Natural killer cell (primary cell): ENCODE measurements around the gene EXOC4. TPM values are rescaled to one million over a fixed set of nuclear protein-coding genes. Genes with fewer than 3 reads are reported as not detected.

Source experiments
- ATAC-seq, 3 donors: fragments of 150-1000 bp in 2 of 3; fragments of 200-7000 bp in 1 of 3; cut with Tn5 transposase; 1 replicate in 1 of 3; 2 replicates in 2 of 3; pipeline ENCODE4 v1.10.0; 2021; ENCODE audit warnings: mild to moderate bottlenecking in 2 of 3, moderate library complexity in 2 of 3
- DNase-seq, 2 donors: peaks; one replicate each; pipeline versions ENCODE4 v3.0.0 to v3.0.0-alpha.2; 2013 to 2021; ENCODE audit warnings: mixed read lengths in 1 of 2
- H3K27ac ChIP-seq: one replicate; pipeline ENCODE4 v1.5.1; 2013; ENCODE audit warnings: mild to moderate bottlenecking, low read length
- H3K27me3 ChIP-seq: one replicate; pipeline ENCODE4 v1.6.1; 2013; ENCODE audit warnings: low read length; ENCODE audit not compliant: control insufficient read depth, insufficient read depth
- H3K36me3 ChIP-seq: one replicate; pipeline ENCODE4 v1.6.1; 2013; ENCODE audit warnings: low read length; ENCODE audit not compliant: control insufficient read depth, insufficient read depth
- H3K4me1 ChIP-seq: one replicate; pipeline ENCODE4 v1.6.1; 2013; ENCODE audit warnings: low read length; ENCODE audit not compliant: control insufficient read depth, insufficient read depth
- H3K4me3 ChIP-seq: one replicate; pipeline ENCODE4 v1.5.1; 2013; ENCODE audit warnings: low read length
- H3K9me3 ChIP-seq: one replicate; pipeline ENCODE4 v1.6.1; 2013; ENCODE audit warnings: low read length; ENCODE audit not compliant: control insufficient read depth, insufficient read depth
- H3K27ac Mint-ChIP-seq, 2 donors: one replicate each; pipeline ENCODE4 v1.8.0; 2022; ENCODE audit warnings: mild to moderate bottlenecking in 2 of 2, mixed read lengths in 2 of 2, moderate library complexity in 1 of 2
- H3K27me3 Mint-ChIP-seq, 2 donors: one replicate each; pipeline ENCODE4 v1.8.0; 2022; ENCODE audit warnings: low read depth in 2 of 2, mixed read lengths in 2 of 2
- H3K36me3 Mint-ChIP-seq: one replicate; pipeline ENCODE4 v1.8.0; 2022; ENCODE audit warnings: mixed read lengths
- H3K4me1 Mint-ChIP-seq, 2 donors: one replicate each; pipeline ENCODE4 v1.8.0; 2022; ENCODE audit warnings: mixed read lengths in 2 of 2
- H3K4me3 Mint-ChIP-seq: one replicate; pipeline ENCODE4 v1.8.0; 2022; ENCODE audit warnings: mild to moderate bottlenecking, moderate library complexity, mixed read lengths
- H3K9me3 Mint-ChIP-seq, 2 donors: one replicate each; pipeline ENCODE4 v1.8.0; 2022; ENCODE audit warnings: mixed read lengths in 2 of 2
- CTCF ChIP-seq: fragments of 200-600 bp; IDR thresholded peaks from one replicate; pipeline ENCODE4 v1.8.0; 2022; ENCODE audit warnings: antibody characterized with exemption
- WGBS: methylation state at CpG from one replicate; pipeline ENCODE4 v1.1.7; 2013; ENCODE audit warnings: missing lambda C conversion rate; ENCODE audit not compliant: insufficient coverage; 5-methylcytosine and 5-hydroxymethylcytosine counted together
- intact Hi-C: fragments of 100-400 bp; cut with micrococcal nuclease; formaldehyde crosslinking; loops from one replicate; pipeline ENCODE4 v1.14.2; 2022
- total RNA-seq, 4 donors: library from RNA; stranded (reverse); fragments of 120-200 nt in 1 of 4; gene quantifications; one replicate each; pipeline versions ENCODE4 v1.2.3 to v1.2.4, GENCODE V29; 2013 to 2022

Gene EXOC4
- total RNA-seq, 3 donors from 2014 or later (not counting 1 experiment from before 2014, with no cell fraction given), result 105 to 148 (median 123) TPM

- no peak for DNase-seq
- ATAC-seq, result no peak
- peaks cover 11 to 20% of the 10 kb centered on the region in 2 donors for H3K4me1 Mint-ChIP-seq
- Histone ChIP-seq H3K4me3 (no peak overlapping the region), H3K36me3 (no peaks in the 10 kb centered on the region), H3K27ac (no peak overlapping the region), H3K9me3 (peaks cover 3% of the 10 kb centered on the region), H3K4me1 (no peaks in the 10 kb centered on the region), H3K27me3 (no peaks in the 10 kb centered on the region)
- peaks cover 0 to 2% of the 10 kb centered on the region in 2 donors for H3K9me3 Mint-ChIP-seq
- WGBS, result 100% methylated on average over 2 of the region's 2 CpGs
- no peaks in the 10 kb centered on the region for H3K27me3 Mint-ChIP-seq
- TF ChIP-seq CTCF, result no peak
- no peak overlapping the region for H3K4me3 Mint-ChIP-seq
- intact Hi-C loops, result no loop called here
- H3K27ac Mint-ChIP-seq, result no peak overlapping the region
- H3K36me3 Mint-ChIP-seq, result no peaks in the 10 kb centered on the region
Measured at GRCh38 chr7:133428326-133428725, 175.4 kb downstream of the EXOC4 start.

GRCh38 chr7:133428876-133429275, 176.0 kb downstream of the EXOC4 start:
- no peaks in the 10 kb centered on the region for H3K27me3 Mint-ChIP-seq
- Histone ChIP-seq H3K27ac (no peak overlapping the region), H3K27me3 (no peaks in the 10 kb centered on the region), H3K4me1 (no peaks in the 10 kb centered on the region), H3K4me3 (no peak overlapping the region), H3K36me3 (no peaks in the 10 kb centered on the region), H3K9me3 (no peaks in the 10 kb centered on the region)
- H3K4me3 Mint-ChIP-seq, result no peak overlapping the region
- ATAC-seq, result no peak
- H3K9me3 Mint-ChIP-seq, result peaks cover 0 to 2% of the 10 kb centered on the region in 2 donors
- no peaks in the 10 kb centered on the region for H3K36me3 Mint-ChIP-seq
- no peak for DNase-seq
- 94% methylated on average over 3 of the region's 3 CpGs for WGBS
- no peak overlapping the region for H3K27ac Mint-ChIP-seq
- intact Hi-C loops, result no loop called here
- no peak for TF ChIP-seq CTCF
- H3K4me1 Mint-ChIP-seq, result peaks cover 11 to 21% of the 10 kb centered on the region in 2 donors

GRCh38 chr7:133429371-133429770, 176.5 kb downstream of the EXOC4 start:
- Mint-ChIP-seq H3K27ac (no peak overlapping the region), H3K27me3 (no peaks in the 10 kb centered on the region), H3K36me3 (no peaks in the 10 kb centered on the region), H3K4me3 (no peak overlapping the region), H3K4me1 (peaks cover 15 to 22% of the 10 kb centered on the region in 2 donors), H3K9me3 (peaks cover 0 to 2% of the 10 kb centered on the region in 2 donors)
- no peaks in the 10 kb centered on the region for H3K27me3 ChIP-seq
- intact Hi-C loops, result no loop called here
- no peaks in the 10 kb centered on the region for H3K9me3 ChIP-seq
- no peak overlapping the region for H3K27ac ChIP-seq
- H3K4me1 ChIP-seq, result no peaks in the 10 kb centered on the region
- no peak overlapping the region for H3K4me3 ChIP-seq
- WGBS, result 100% methylated on average over 2 of the region's 3 CpGs
- no peaks in the 10 kb centered on the region for H3K36me3 ChIP-seq
- DNase-seq, result no peak
- ATAC-seq, result no peak
- TF ChIP-seq CTCF, result no peak

GRCh38 chr7:133431134-133431724, 178.4 kb downstream of the EXOC4 start:
- Mint-ChIP-seq H3K4me3 (no peak overlapping the region), H3K27ac (no peak overlapping the region), H3K27me3 (no peaks in the 10 kb centered on the region), H3K9me3 (no peaks in the 10 kb centered on the region), H3K36me3 (no peaks in the 10 kb centered on the region), H3K4me1 (peaks cover 16 to 31% of the 10 kb centered on the region in 2 donors)
- H3K4me3 ChIP-seq, result no peak overlapping the region
- ATAC-seq (no peak), DNase-seq (no peak)
- H3K4me1 ChIP-seq, result no peaks in the 10 kb centered on the region
- no peaks in the 10 kb centered on the region for H3K9me3 ChIP-seq
- no peaks in the 10 kb centered on the region for H3K27me3 ChIP-seq
- no peak overlapping the region for H3K27ac ChIP-seq
- intact Hi-C loops, result loop anchor here (10.0 kb wide), 1 partner anchor 846 kb away; no protein-coding TSS in a partner anchor
- 100% methylated on average over 1 of the region's 1 CpG for WGBS
- no peaks in the 10 kb centered on the region for H3K36me3 ChIP-seq
- TF ChIP-seq CTCF, result no peak
